H9 (cell line): Measurements from ENCODE around the gene PIK3CD. TPM values are rescaled to one million over a fixed set of nuclear protein-coding genes. Genes with fewer than 3 reads are reported as not detected.
A peak's percentile ranks its signal among the peaks of the same experiment; 100 is the strongest.

ENCODE experiments used
- DNase-seq: peaks from one replicate; pipeline ENCODE4 v3.0.0-alpha.2; 2017
- H2AFZ ChIP-seq: one replicate; pipeline ENCODE4 v1.6.1; 2013; ENCODE audit warnings: mild to moderate bottlenecking, low read length, control low read depth, moderate library complexity
- H2AK5ac ChIP-seq: 2 replicates; pipeline ENCODE4 v1.6.1; 2013; ENCODE audit warnings: low read length, control low read depth, mixed read lengths; ENCODE audit not compliant: insufficient read length
- H2BK120ac ChIP-seq: one replicate; pipeline ENCODE4 v1.6.1; 2013; ENCODE audit warnings: low read depth, mild to moderate bottlenecking, low read length, control low read depth, inconsistent platforms; ENCODE audit not compliant: poor library complexity, severe bottlenecking
- H2BK12ac ChIP-seq: 2 replicates; pipeline ENCODE4 v1.6.1; 2013; ENCODE audit warnings: low read length, control low read depth, mixed read lengths, low read depth; ENCODE audit not compliant: insufficient read length
- H2BK15ac ChIP-seq: 2 replicates; pipeline ENCODE4 v1.6.1; 2013; ENCODE audit warnings: low read depth, low read length, control low read depth
- H2BK20ac ChIP-seq: one replicate; pipeline ENCODE4 v1.6.1; 2013; ENCODE audit warnings: low read depth, mild to moderate bottlenecking, low read length, control low read depth, inconsistent platforms; ENCODE audit not compliant: poor library complexity, severe bottlenecking
- H2BK5ac ChIP-seq: 2 replicates; pipeline ENCODE4 v1.6.1; 2013; ENCODE audit warnings: low read length, control low read depth, mixed read lengths; ENCODE audit not compliant: insufficient read length
- H3K14ac ChIP-seq: 2 replicates; pipeline ENCODE4 v1.6.1; 2013; ENCODE audit warnings: low read length, control low read depth; ENCODE audit not compliant: insufficient read depth
- H3K18ac ChIP-seq: 2 replicates; pipeline ENCODE4 v1.6.1; 2013; ENCODE audit warnings: low read depth, mild to moderate bottlenecking, mixed read lengths, low read length, control low read depth; ENCODE audit not compliant: insufficient read length
- H3K23ac ChIP-seq: 2 replicates; pipeline ENCODE4 v1.6.1; 2013; ENCODE audit warnings: low read length, control low read depth, mixed read lengths, low read depth; ENCODE audit not compliant: insufficient read length
- H3K23me2 ChIP-seq: 2 replicates; pipeline ENCODE4 v1.6.1; 2013; ENCODE audit warnings: low read depth, mild to moderate bottlenecking, mixed read lengths, low read length, control low read depth; ENCODE audit not compliant: insufficient read length, poor library complexity, severe bottlenecking
- H3K27ac ChIP-seq: 2 replicates; pipeline ENCODE4 v1.5.1; 2013; ENCODE audit warnings: low read length, control low read depth, mixed read lengths, low read depth; ENCODE audit not compliant: insufficient read length
- H3K27me3 ChIP-seq: 2 replicates; pipeline ENCODE4 v1.6.1; 2013; ENCODE audit warnings: low read length, control low read depth, inconsistent platforms; ENCODE audit not compliant: insufficient read depth
- H3K4ac ChIP-seq: 2 replicates; pipeline ENCODE4 v1.6.1; 2013; ENCODE audit warnings: low read depth, mild to moderate bottlenecking, control low read depth, inconsistent platforms, low read length, moderate library complexity
- H3K4me1 ChIP-seq: 2 replicates; pipeline ENCODE4 v1.6.1; 2013; ENCODE audit warnings: low read length, control low read depth, inconsistent platforms; ENCODE audit not compliant: insufficient read depth
- H3K4me2 ChIP-seq: 2 replicates; pipeline ENCODE4 v1.6.1; 2013; ENCODE audit warnings: low read length, control low read depth, mixed read lengths; ENCODE audit not compliant: insufficient read length, insufficient read depth
- H3K56ac ChIP-seq: 2 replicates; pipeline ENCODE4 v1.6.1; 2013; ENCODE audit warnings: low read depth, mild to moderate bottlenecking, mixed read lengths, low read length, control low read depth; ENCODE audit not compliant: insufficient read length
- H3K79me1 ChIP-seq: 2 replicates; pipeline ENCODE4 v1.6.1; 2013; ENCODE audit warnings: low read depth, mild to moderate bottlenecking, moderate library complexity, low read length, control low read depth, inconsistent platforms; ENCODE audit not compliant: insufficient read depth, poor library complexity, severe bottlenecking
- H3K79me2 ChIP-seq: 2 replicates; pipeline ENCODE4 v1.6.1; 2013; ENCODE audit warnings: low read length, control low read depth, inconsistent platforms; ENCODE audit not compliant: insufficient read depth
- H3K9ac ChIP-seq: 2 replicates; pipeline ENCODE4 v1.6.1; 2013; ENCODE audit warnings: low read length, control low read depth, mixed read lengths; ENCODE audit not compliant: insufficient read length; ENCODE audit errors: extremely low read depth
- H3K9me3 ChIP-seq: one replicate; pipeline ENCODE4 v1.6.1; 2013; ENCODE audit warnings: low read depth, low read length, inconsistent platforms; ENCODE audit not compliant: control insufficient read depth
- H3T11ph ChIP-seq: one replicate; pipeline ENCODE4 v1.6.1; 2013; ENCODE audit warnings: mild to moderate bottlenecking, low read length, control low read depth, inconsistent platforms
- H4K20me1 ChIP-seq: one replicate; pipeline ENCODE4 v1.6.1; 2013; ENCODE audit not compliant: control insufficient read depth, insufficient read length, insufficient read depth
- H4K5ac ChIP-seq: 2 replicates; pipeline ENCODE4 v1.6.1; 2013; ENCODE audit warnings: low read depth, mild to moderate bottlenecking, mixed read lengths, low read length, control low read depth; ENCODE audit not compliant: insufficient read length
- H4K8ac ChIP-seq: replicated peaks from 2 replicates; pipeline ENCODE4 v1.6.1; 2013; ENCODE audit warnings: low read length, control low read depth, mixed read lengths, low read depth; ENCODE audit not compliant: insufficient read length
- H4K91ac ChIP-seq: 2 replicates; pipeline ENCODE4 v1.6.1; 2013; ENCODE audit warnings: low read depth, mild to moderate bottlenecking, moderate library complexity, mixed read lengths, low read length, control low read depth; ENCODE audit not compliant: insufficient read length
- H3K27ac Mint-ChIP-seq, 3 experiments: 2 replicates in 2 of 3; 3 replicates in 1 of 3; pipeline ENCODE4 v1.8.0; 2020 to 2021; ENCODE audit warnings: mixed read lengths in 3 of 3, mild to moderate bottlenecking in 1 of 3, moderate library complexity in 1 of 3
- H3K27me3 Mint-ChIP-seq: 2 replicates; pipeline ENCODE4 v1.8.0; 2021; ENCODE audit warnings: low read depth, mild to moderate bottlenecking, moderate library complexity, mixed read lengths
- H3K36me3 Mint-ChIP-seq, 3 experiments: 2 replicates in 2 of 3; 3 replicates in 1 of 3; pipeline ENCODE4 v1.8.0; 2020 to 2021; ENCODE audit warnings: low read depth in 3 of 3, mixed read lengths in 3 of 3; ENCODE audit not compliant: insufficient read depth in 1 of 3
- H3K4me1 Mint-ChIP-seq, 2 experiments: 2 replicates each; pipeline ENCODE4 v1.8.0; 2020; ENCODE audit warnings: mixed read lengths in 2 of 2
- H3K4me3 Mint-ChIP-seq, 2 experiments: 2 replicates in 1 of 2; 3 replicates in 1 of 2; pipeline ENCODE4 v1.8.0; 2020 to 2021; ENCODE audit warnings: mild to moderate bottlenecking in 2 of 2, mixed read lengths in 2 of 2, moderate library complexity in 1 of 2
- H3K9me3 Mint-ChIP-seq, 2 experiments: 2 replicates in 1 of 2; 3 replicates in 1 of 2; pipeline ENCODE4 v1.8.0; 2020; ENCODE audit warnings: mild to moderate bottlenecking in 2 of 2, mixed read lengths in 2 of 2, moderate library complexity in 1 of 2
- CTCF ChIP-seq: fragments of 200-600 bp; sonication (generic); conservative IDR thresholded peaks from 3 replicates; pipeline ENCODE4 v1.8.0; 2021; ENCODE audit warnings: antibody characterized with exemption, mild to moderate bottlenecking
- WGBS: extraction: QIAGEN DNeasy Blood & Tissue Kit; methylation state at CpG from one replicate; pipeline ENCODE4 v1.1.7; 2013; ENCODE audit warnings: missing lambda C conversion rate, low lambda C conversion rate, mixed read lengths; ENCODE audit not compliant: insufficient read length; ENCODE audit errors: extremely low coverage; 5-methylcytosine and 5-hydroxymethylcytosine counted together
- total RNA-seq: library from RNA; stranded (reverse); gene quantifications from 2 replicates; pipeline ENCODE4 v1.2.1, GENCODE V29; 2021

Gene PIK3CD
- total RNA-seq, 1 experiment from 2014 or later = 10.0 TPM

- Histone ChIP-seq H2AFZ (no peak overlapping the region), H4K20me1 (no peaks in the 10 kb centered on the region), H3K79me2 (no peaks in the 10 kb centered on the region; the same call in 1 of the 2 replicates), H3K9me3 (no peaks in the 10 kb centered on the region), H3K4ac (no peak overlapping the region), H4K8ac (no peak overlapping the region), H3K18ac (no peak overlapping the region), H3T11ph (no peak overlapping the region), H3K23ac (no peak overlapping the region), H3K4me2 (no peak overlapping the region), H3K79me1 (peaks cover 7% of the 10 kb centered on the region), H3K23me2 (peaks cover 3% of the 10 kb centered on the region), H3K4me1 (peaks cover 8% of the 10 kb centered on the region; the same call in 1 of the 2 replicates), H3K27me3 (no peaks in the 10 kb centered on the region), H2BK5ac (no peak overlapping the region), H2BK15ac (no peak overlapping the region), H3K56ac (no peak overlapping the region), H2BK12ac (no peak overlapping the region), H4K5ac (no peak overlapping the region), H3K27ac (no peak overlapping the region), H3K9ac (no peak overlapping the region), H3K14ac (peak overlapping the region; percentile 53; the same call in 1 of the 2 replicates), H2BK120ac (no peak overlapping the region), H4K91ac (no peak overlapping the region), H2AK5ac (no peak overlapping the region), H2BK20ac (no peak overlapping the region)
- WGBS = no CpG with 5 or more reads among the region's 2 CpGs
- H3K27me3 Mint-ChIP-seq = no peaks in the 10 kb centered on the region
- no peak for TF ChIP-seq CTCF
- DNase-seq = no peak
- H3K9me3 Mint-ChIP-seq = peaks cover 6% of the 10 kb centered on the region in 2 experiments; a peak in 2 of 5 replicates
- H3K4me3 Mint-ChIP-seq = no peak overlapping the region
- H3K4me1 Mint-ChIP-seq = peaks cover 45 to 64% of the 10 kb centered on the region in 2 experiments
- peak overlapping the region in 2 of 3 experiments; percentile 57 to 86; a peak in 3 of 7 replicates for H3K27ac Mint-ChIP-seq
- H3K36me3 Mint-ChIP-seq = peaks cover 19 to 40% (median 34%) of the 10 kb centered on the region in 3 experiments; a peak in 6 of 7 replicates
Measured at GRCh38 chr1:9759939-9760338, 108.4 kb downstream of the PIK3CD start.
